ENCODE data around the gene EPGN. TPM values are rescaled to one million over a fixed set of nuclear protein-coding genes. Genes with fewer than 3 reads are reported as not detected.

EPGN gene
- total and polyA plus RNA-seq, 2 of the 13 experiments (the other 11 are each of a cell fraction or from before 2014, with no cell fraction given) = not detected

- DNase-seq (ENCODE audit: low spot score) (no peak), ATAC-seq (no peak), FAIRE-seq (no peak)
- CTCF ChIA-PET (ENCODE audit: low intra/inter-chr PET ratio, low total read pairs) = no interaction called here
- no peaks in the 10 kb centered on the region for H3K36me3 ChIP-seq (replicated peaks in 1 of 2; ENCODE audit: control insufficient read depth in 1 of 2, insufficient read depth in 2 of 2, low read length in 2 of 2)
- H3K27ac ChIP-seq (ENCODE audit: extremely low read length, insufficient read depth, low read length) = no peak overlapping the region
- intact Hi-C loops (cut with micrococcal nuclease; ENCODE audit: unreplicated experiment) = no loop called here
- in situ Hi-C loops (cut with HindIII; ENCODE audit: extremely low pct_ligation_motif_present, low pct_unique_long_range_greater_than_20kb) = no loop called here
- no peak for TF ChIP-seq TRIM22 (IDR thresholded peaks at IDR 0.05)
- TF ChIP-seq ZNF850 (CRISPR knock-in tag; conservative IDR thresholded peaks at IDR 0.05) = no peak
- TF ChIP-seq CSRNP1 (CRISPR knock-in tag; IDR thresholded peaks at IDR 0.05) = no peak
- no peak for TF ChIP-seq ZNF225 (CRISPR knock-in tag; IDR thresholded peaks at IDR 0.05)
- no peak for TF ChIP-seq ZNF879 (CRISPR knock-in tag; IDR thresholded peaks at IDR 0.05)
- no peak for TF ChIP-seq ZNF460 (CRISPR knock-in tag; IDR thresholded peaks at IDR 0.05; ENCODE audit: borderline replicate concordance)
- TF ChIP-seq ZNF672 (CRISPR knock-in tag; IDR thresholded peaks at IDR 0.05) = no peak
- no peak for TF ChIP-seq IRF9 (CRISPR knock-in tag; IDR thresholded peaks at IDR 0.05; ENCODE audit: borderline replicate concordance)
- TF ChIP-seq FOSL1 (CRISPR knock-in tag; IDR thresholded peaks at IDR 0.05; ENCODE audit: borderline replicate concordance) = no peak
- TF ChIP-seq SOX6 (IDR thresholded peaks at IDR 0.05) = no peak
- no peak for TF ChIP-seq SOX6 (CRISPR knock-in tag; IDR thresholded peaks at IDR 0.05)
- POLR2A ChIA-PET = no interaction called here
- no peaks in the 10 kb centered on the region for H3K4me1 ChIP-seq (ENCODE audit: insufficient read depth, low read length)
- no peaks in the 10 kb centered on the region for H3K9me3 ChIP-seq (ENCODE audit: low read length)
- no TSS peak for BruUV-seq (replicated peaks)
- H3K79me2 ChIP-seq (ENCODE audit: insufficient read depth, low read length) = no peaks in the 10 kb centered on the region
- H4K20me1 ChIP-seq (ENCODE audit: insufficient read depth, low read length) = no peaks in the 10 kb centered on the region
- no peak overlapping the region for H3K4me2 ChIP-seq (ENCODE audit: low read depth, low read length)
- 68% methylated on average over 3 of the region's 3 CpGs for WGBS (ENCODE audit: low lambda C conversion rate)
- no peak overlapping the region for H2AFZ ChIP-seq (ENCODE audit: low read length)
- no peak overlapping the region for H3K4me3 ChIP-seq (replicated peaks in 1 of 3; ENCODE audit: insufficient read depth in 1 of 3, low read depth in 2 of 3, low read length in 3 of 3)
- H3K27me3 ChIP-seq (ENCODE audit: control insufficient read depth in 1 of 2, insufficient read depth in 2 of 2, low read length in 2 of 2) = no peaks in the 10 kb centered on the region; a peak in 1 of 5 replicates
- no peak overlapping the region for H3K9ac ChIP-seq (ENCODE audit: insufficient read depth, low read depth, low read length)
Measured at GRCh38 chr4:74278490-74278889, 29.8 kb upstream of the EPGN start.
